ENCODE data around the gene MMP17. TPM values are rescaled to one million over a fixed set of nuclear protein-coding genes. Genes with fewer than 3 reads are reported as not detected.
A peak's percentile ranks its signal among the peaks of the same experiment; 100 is the strongest.
"Not testable (repeated sequence)": the region's sequence is repeated elsewhere in the genome, so short reads cannot be mapped to it uniquely, and the experiment has no call there.

MMP17 gene
- polyA plus RNA-seq, 10 donors = 3.3 to 10.2 (median 5.1) TPM

DNA sequence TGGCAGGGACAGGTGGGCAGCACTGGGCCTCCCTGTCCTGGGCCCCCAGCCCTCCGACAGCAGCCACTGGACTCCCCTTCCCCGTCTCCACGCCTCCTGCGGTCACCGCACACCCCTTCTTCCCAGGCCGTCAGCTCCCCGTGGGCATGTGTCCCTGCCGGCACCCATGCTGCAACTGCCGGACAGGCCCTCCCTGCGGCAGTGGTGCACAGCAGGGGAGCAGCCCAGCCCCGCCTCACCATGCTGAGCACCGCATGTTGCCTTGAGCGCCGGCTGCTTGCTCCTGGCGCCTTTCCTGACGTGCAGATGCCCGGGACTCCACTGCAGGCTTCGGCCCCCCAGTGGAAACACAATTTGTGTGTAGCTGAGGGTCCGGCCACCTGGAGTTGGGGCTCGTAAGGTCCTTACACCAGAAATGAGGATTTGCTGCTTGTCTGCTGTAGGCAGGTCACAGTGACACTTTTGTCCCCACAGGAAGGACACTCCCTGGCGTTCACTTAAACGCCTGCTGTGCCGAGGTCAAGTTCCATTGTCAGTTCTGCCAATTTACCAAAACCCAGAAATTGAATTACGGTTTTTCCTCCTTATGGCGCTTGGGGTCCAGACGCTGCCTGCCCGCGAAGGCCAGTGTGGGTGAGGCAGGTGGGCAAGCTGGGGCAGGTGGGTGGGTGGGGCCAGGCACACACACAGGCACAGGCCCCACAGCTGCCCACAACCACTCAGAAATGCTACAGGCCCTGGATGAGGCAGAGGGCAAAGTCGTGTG, 28.2 kb upstream of the MMP17 start:
- DNase-seq = no peak

DNA sequence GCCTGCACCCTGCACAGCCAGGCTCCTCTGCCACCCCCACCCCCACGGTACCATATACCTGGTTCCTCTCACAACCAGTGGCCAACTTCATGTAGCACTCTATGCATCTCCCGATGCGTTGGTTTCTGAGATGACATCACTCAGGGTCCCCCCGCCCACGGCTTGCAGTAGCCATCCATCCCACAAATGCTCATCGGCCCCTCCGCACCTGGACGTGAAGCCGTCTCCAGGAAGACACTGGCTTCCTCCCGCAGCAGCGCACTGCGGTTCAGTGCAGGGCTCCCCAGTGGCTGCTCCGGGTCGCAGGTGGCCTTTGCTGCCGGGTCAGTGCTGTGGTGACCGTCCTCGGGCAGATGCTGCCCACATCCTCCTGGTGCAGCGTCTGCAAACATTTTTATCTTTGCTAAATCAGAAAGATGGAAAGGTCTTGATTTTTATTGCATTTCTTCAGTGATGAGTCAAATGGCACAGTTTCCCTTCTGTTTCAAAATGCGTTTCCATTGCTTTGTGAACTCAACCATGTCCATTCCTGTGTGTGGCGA, 27.5 kb upstream of the MMP17 start:
- DNase-seq = no peak

DNA sequence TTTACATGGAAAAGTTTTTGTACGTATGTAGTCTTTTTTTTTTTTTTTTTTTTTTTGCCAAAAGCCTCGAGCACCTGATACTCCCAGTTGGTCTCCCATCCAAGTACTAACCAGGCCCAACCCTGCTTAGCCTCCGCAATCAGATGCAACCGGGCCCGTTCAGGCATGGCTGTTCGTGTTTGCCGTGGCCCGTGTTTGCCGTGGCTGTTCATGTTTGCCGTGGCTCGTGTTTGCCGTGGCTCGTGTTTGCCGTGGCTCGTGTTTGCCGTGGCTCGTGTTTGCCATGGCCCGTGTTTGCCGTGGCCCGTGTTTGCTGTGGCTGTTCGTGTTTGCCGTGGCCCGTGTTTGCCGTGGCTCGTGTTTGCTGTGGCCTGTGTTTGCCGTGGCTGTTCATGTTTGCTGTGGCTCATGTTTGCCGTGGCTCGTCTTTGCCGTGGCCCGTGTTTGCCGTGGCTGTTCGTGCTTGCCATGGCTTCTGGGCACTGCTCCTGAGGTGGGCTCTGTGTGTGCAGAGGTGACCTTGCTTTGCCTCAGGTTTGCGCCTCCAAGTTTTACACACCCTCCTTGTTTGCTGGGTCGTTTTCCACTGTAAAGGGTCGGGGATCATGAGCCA, 26.8 kb upstream of the MMP17 start:
- no peak for DNase-seq

DNA sequence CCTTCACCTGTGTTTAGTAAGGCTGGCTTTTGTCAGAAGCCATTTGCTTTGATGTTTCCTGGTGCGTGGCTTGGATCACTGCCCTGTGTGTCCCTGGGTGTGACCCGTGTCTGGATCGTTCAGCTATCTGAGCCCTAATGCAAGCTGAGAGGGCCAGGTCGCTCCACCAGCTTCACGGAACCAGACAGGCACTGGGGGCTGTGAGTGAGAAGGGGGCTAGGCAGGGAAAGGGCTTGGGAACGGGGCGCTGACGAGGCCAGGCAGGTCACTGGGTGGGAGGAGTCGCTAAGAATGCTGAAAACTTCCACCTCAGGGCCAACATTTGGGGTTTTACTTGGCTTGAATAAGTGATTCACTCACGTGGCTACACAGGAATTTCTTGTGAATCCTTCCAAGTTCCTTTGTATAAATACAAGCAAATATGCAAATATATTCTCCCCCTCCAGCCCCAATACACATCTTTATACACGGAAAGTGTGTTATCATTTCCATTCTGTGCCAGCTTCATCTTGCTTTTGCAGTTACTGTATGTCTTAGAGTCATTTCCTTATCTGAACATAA, 24.2 kb upstream of the MMP17 start:
- peak in 2 of 3 donors; percentile 20 to 35 for DNase-seq

DNA sequence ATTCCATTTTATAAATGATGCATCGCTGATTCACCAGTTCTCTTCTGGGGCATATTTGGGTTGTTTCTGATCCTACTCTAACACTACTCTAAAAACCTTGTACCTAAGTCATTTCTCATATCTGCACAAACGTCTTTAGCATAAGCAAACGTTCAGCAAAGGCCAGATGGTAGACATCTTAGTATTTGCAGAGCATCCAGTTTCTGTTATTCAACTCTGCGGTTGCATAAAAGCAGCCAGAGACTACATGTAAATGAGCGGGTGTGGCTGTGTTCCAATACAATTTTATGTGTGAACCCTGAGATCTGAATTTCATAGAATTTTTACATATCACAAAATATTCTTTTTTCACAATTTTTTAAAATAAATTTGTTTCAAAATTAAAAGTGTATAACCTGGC, 22.8 kb upstream of the MMP17 start:
- DNase-seq = no peak

DNA sequence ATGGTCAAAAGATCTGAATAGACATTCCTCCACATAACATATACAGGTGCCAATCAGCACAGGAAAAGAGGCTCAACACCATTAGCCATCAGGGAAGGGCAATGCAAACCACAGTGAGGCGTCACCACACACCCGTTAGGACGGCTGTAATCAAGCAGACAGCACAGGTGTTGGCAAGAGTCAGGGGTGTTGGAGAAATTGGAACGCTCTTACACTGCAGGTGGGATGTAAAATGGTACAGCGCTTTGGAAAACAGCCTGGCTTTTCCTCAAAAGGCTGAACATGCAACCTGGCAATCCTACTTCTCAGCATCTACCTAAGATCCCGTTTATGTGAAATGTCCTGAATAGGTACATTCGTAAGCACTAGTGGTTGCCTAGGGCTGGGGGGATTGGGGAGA, 21.5 kb upstream of the MMP17 start:
- DNase-seq = no peak

DNA sequence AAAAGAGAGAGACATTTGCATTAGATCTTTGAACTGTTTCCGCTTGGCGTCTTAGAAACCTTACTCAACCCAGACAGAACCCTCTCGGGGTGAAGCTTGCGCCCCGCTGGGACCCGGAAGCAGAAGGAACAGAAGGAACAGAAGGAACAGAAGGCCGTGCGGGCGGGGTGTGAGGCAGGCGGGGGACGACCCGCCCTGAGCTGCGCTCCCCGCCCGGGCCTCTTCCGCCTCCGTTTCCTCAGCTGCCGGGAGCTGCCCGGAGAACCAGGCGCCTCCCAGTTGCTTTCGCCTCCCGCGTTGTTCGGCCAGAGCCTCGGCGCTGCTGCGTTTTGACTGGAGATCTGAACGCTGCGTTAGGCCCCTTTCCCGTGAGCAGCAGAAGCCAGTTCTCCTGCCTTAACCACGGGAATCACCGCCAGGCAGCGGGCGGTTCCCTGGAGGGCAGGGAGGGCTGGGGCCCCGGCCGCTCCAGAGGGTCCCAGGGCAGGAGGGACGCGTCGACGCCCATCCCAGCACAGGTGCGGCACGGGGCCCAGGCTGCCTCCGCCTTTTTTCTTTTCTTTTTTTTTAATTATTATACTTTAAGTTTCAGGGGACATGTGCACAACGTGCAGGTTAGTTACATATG, 19.3 kb upstream of the MMP17 start:
- peak in 1 of 3 donors; percentile 44 for DNase-seq

DNA sequence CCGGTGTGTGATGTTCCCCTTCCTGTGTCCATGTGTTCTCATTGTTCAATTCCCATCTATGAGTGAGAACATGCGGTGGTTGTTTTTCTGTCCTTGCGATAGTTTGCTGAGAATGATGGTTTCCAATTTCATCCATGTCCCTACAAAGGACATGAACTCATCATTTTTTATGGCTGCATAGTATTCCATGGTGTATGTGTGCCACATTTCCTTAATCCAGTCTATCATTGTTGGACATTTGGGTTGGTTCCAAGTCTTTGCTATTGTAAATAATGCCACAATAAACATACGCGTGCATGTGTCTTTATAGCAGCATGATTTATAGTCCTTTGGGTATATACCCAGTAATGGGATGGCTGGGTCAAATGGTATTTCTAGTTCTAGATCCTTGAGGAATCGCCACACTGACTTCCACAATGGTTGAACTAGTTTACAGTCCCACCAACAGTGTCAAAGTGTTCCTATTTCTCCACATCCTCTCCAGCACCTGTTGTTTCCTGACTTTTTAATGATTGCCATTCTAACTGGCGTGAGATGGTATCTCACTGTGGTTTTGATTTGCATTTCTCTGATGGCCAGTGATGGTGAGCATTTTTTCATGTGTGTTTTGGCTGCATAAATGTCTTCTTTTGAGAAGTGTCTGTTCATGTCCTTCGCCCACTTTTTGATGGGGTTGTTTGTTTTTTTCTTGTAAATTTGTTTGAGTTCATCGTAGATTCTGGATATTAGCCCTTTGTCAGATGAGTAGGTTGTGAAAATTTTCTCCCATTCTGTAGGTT, 18.5 kb upstream of the MMP17 start:
- not testable (repeated sequence) for DNase-seq

DNA sequence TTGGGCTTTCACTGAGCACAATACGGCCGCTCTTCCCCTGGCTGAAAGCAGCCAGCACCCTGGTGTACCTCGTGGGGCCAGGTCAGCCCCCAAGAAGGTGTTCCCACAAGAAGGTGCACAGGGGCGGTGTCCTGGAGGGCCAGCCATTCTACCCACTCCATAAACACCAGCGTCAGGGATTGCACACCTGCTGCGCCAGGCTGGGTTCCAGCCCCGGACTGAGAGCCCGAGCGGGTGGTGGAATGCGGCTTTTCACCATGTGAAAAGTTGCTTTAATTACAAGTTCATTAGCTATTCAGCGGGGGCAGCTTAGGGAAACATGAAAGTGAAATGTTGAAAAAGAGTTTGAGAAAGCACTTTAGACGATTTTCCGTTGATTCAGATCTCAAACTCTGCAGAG, 17.5 kb upstream of the MMP17 start:
- DNase-seq = no peak

DNA sequence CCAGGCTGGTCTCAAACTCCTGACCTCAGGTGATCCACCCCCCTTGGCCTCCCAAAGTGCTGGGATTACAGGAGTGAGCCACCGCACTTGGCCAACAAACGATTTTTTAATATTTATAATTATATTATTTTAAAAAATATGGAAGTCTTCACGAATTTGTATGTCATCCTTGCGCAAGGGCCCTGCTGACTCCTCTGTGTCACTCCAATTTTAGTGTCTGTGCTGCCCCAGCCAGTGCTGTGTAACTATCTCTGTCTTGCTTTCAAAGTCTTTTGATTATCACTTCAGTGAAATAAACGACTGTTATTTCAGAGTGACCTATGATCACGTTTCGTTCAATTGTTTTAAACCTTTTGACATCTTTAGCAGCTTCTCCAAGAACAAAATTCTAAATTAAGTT, 13.1 kb upstream of the MMP17 start:
- DNase-seq = no peak

DNA sequence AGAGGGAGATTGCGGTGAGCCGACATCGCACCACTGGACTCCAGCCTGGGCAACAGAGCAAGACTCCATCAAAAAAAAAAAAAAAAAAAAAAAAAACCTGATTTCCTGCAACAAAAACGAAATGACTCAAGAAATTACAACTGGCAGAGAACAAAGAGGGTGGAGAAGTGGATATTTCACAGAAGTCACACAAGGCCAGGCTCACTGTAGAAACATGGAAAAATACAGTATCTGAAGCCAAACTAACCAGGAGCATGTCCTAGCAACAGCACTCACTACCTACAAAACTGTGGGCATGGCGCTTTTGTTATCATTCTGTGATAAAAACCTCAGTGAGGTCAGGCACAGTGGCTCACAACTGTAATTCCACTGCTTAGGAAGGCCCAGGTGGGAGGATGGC, 11.7 kb upstream of the MMP17 start:
- DNase-seq = no peak

DNA sequence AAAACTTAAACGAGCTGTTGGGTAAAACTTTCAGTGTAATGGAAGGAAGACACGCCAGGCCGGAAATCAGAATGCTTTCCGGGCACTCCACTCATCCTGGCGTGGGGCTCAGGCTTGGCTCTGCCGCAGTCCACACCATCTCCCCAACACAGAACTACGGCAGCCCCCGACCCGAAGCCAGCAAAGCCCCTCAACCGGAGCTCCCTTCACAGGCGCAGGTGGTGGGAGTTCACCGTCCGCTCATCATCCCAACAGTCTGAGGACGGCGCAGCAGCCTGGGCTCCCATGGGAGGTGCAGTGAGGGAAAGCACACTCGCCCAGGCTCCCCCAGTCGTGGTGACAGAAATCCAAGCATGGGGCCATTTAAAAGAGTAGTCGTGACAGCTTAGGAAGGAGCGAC, 11.0 kb upstream of the MMP17 start:
- no peak for DNase-seq

DNA sequence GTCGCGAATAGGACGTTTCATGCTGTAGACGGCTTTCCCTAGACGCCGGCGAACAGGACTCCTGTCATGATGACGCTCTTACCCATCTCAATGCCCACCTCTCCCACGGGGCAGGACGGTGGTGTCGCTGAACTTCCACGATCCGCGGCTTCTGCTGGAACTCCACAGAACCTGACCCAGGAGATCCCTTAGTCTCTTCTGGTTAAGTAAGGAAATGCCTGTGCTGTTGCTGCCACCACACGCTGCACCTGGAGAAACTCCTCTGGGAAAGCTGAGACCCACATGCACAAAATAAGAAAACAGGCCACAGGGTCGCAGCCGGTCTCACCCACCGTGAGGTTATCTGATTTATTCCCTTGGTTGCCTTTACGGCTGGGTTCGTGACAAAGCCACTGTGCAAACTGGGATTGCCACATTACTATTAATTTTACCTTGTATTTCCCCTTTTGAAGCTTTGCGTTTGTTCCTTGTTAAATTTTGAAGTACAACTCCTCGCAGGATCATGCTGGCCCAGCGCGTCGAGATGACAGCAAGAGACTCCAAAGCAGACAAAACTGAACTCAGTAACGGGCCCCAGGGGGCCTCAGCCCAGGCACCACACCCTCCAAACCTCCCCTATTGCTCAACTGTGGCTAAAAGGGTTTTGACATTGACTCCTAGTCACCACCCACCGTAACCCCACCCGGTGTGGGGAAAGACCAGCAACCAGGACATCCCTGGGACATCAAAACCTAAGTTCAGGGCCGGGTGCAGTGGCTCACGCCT, 9.2 kb upstream of the MMP17 start:
- DNase-seq = no peak

DNA sequence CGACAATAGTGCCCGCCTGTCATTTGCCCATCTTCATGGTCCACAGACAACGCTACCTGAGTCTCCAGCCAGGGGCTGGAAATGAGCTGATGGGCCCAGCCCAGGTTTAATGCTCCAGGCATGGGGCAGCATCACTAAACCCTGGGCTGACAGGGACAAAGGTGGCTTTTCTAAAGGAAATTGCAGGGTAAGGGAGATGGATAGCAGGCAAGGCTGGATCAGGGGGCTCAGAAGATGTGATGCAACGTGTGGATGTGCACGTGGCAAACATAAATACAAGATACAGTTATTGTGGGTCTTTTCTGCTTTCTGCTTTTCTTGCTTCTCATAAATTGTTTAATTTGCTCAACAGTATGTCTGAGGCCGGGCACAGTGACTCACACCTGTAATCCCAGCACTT, 3.7 kb upstream of the MMP17 start:
- DNase-seq = no peak

DNA sequence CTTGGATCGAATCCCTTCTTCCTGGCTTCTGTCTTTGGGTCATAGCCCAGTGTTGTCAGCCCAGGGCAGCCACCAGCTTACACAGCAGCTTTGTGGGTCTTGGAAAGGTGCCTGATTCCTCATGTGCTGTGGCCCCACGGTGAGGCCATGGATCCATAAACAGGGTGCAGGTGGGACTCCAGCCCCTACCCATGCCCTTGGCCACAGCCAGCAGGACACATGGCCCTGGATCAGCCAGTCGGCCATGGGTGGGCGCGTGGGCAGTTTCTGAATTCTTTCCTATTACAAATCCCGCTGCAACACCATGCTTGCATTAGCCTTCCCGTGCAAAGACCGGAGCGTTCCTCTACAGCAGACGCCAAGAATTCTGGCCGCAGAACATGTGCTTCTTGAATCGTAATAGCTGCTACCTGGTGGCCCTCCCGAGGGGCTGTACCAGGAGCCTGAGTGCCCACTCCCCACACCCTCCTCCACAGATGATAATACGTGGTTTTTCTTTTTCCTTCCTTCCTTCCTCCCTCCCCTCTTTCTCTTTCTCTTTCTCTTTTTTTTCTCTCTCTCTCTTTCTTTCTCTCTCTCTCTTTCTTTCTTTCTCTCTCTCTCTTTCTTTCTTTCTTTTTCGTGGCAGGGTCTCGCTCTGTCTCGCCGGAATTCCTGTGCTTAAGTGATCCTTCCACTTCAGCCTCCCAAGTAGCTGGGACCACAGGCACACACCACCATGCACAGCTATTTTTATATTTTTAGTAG, 2.9 kb upstream of the MMP17 start:
- DNase-seq = no peak

DNA sequence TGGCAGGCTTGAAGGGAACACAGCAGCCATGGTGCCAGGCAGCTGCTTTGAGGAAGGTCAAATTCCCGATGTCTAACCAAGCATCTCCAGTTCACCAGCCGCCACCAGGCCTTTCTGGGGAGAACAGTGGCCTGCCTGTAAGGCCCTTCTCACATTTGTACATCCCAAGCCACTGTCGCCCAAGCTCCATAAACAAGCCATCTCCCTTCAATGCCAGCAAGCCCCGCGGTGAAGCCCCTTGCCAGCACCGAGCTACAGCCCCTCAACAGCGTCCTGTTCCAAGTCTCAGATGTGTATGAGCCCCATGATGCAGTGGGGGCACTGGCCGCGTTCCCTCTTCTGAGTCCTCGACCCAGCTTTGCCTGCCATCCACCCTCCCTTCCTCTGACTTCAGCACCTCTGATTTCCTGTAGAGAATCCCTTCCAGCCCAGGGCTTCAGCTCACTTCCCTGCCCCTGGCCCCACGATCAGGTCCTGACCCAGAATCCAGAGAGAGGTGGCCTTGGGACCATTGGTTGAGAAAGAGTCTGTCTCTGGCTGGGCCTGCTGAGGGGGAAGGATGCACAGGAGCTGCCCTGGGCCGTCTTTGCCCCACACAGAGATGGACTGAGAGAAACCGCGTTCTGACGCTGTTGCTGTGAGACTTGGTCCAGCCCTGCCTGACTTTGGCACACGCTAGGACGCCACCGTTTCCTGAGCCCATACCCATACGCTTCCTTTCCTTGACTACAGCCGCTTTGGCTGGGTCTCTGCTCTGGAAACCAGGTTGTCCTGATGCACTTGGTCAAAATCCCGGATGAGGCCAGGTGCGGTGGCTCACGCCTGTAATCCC, 1.9 kb upstream of the MMP17 start:
- no peak for DNase-seq

DNA sequence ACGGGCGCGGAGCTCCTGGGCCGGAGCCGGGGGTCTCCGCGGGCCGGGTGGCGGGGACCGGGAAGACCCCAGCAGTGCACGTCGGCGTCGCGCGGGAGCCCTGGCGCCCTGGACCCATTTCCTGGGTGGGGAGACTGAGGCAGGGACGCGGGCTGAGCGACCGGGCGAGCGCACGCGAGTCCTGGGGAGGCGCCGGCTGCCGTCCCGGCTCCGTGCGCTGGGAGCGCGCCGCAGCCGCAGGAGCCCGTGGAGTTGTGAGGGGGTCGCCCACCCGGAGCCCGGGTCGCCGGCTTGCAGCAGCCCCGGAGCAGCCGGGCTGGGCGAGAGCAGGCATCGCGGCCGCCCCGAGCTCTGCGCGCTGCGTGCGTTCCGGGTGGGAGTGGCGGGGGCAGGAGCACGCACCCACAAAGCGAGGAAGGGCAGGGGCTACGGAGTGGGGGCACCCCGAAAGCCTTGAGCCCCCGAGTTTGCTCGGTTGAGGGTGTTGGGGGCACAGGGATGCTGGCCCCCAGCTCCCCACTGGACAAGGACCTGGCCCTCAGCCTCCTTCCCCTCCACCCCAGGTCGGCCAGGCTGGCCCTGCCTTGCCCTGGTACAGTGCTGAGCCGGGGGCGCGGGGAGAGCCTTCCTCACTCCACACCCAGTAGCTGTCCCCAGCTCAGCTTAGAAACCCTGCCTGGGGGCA, 620 bp downstream of the MMP17 start:
- peak in 1 of 3 donors; percentile 70 for DNase-seq

DNA sequence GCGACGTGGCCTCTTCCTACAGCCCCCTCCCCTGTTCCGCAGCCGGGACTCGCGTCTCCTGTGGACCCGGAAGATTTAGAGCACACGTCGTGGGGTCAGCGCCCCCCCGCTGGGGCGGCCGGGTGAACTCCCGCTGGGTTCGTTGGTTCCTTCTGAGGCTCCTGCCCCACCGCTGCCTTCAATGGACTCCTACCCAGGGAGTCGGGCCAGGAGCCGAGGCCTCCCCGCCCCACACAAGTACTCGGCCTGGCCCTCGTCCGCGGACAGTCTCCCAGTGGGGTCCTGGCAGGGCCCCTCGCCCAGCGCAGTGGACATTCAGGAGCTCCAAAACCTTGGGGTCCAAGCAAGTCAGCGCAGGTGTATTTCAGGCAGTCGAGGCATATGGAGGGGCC, 1.2 kb downstream of the MMP17 start:
- DNase-seq = peak in 1 of 3 donors; percentile 16

All from muscle of back (tissue), 11 donors.